DMS 273 treated with DMSO at 0.1 percent for 48 hours (cell line): ENCODE data around the gene RHO.
A peak's percentile ranks its signal among the peaks of the same experiment; 100 is the strongest.

Experiments used
- DNase-seq: peaks from one replicate; lab custom pipeline; 2025; lab: John Stamatoyannopoulos, UW

RHO gene

GRCh38 chr3:129560911-129561594, 32.6 kb downstream of the RHO start:
- DNase-seq: peak; percentile 40

- no peak for DNase-seq
Measured at GRCh38 chr3:129561619-129562248, 33.3 kb downstream of the RHO start.

- no peak for DNase-seq
Measured at GRCh38 chr3:129562803-129563202, 34.4 kb downstream of the RHO start.

- no peak for DNase-seq
Measured at GRCh38 chr3:129563332-129563731, 34.9 kb downstream of the RHO start.

- DNase-seq: no peak
Measured at GRCh38 chr3:129563850-129564535, 35.6 kb downstream of the RHO start.

- no peak for DNase-seq
Measured at GRCh38 chr3:129564981-129565644, 36.7 kb downstream of the RHO start.

GRCh38 chr3:129565902-129566301, 37.5 kb downstream of the RHO start:
- DNase-seq: no peak

- peak; percentile 55 for DNase-seq
Measured at GRCh38 chr3:129567176-129567705, 38.8 kb downstream of the RHO start.

GRCh38 chr3:129567939-129568338, 39.5 kb downstream of the RHO start:
- no peak for DNase-seq

GRCh38 chr3:129569856-129570255, 41.4 kb downstream of the RHO start:
- DNase-seq: no peak

- no peak for DNase-seq
Measured at GRCh38 chr3:129571605-129572547, 43.4 kb downstream of the RHO start.

- DNase-seq: no peak
Measured at GRCh38 chr3:129572603-129573002, 44.2 kb downstream of the RHO start.

- no peak for DNase-seq
Measured at GRCh38 chr3:129573493-129573892, 45.1 kb downstream of the RHO start.

GRCh38 chr3:129574206-129574605, 45.8 kb downstream of the RHO start:
- no peak for DNase-seq

- no peak for DNase-seq
Measured at GRCh38 chr3:129575233-129575996, 47.0 kb downstream of the RHO start.

GRCh38 chr3:129575997-129576384, 47.6 kb downstream of the RHO start:
- no peak for DNase-seq

GRCh38 chr3:129576514-129577352, 48.3 kb downstream of the RHO start:
- no peak for DNase-seq

GRCh38 chr3:129577366-129577765, 48.9 kb downstream of the RHO start:
- peak; percentile 75 for DNase-seq

- DNase-seq: no peak
Measured at GRCh38 chr3:129577925-129578786, 49.7 kb downstream of the RHO start.
